KG1 (cell line): ENCODE data around the gene NFKBIE.

Experiments used
- DNase-seq: peaks from one replicate; lab custom pipeline; 2025; lab: John Stamatoyannopoulos, UW

Gene NFKBIE

GRCh38 chr6:44226368-44227147 is 38.8 kb downstream of the NFKBIE start:
- DNase-seq: no peak

GRCh38 chr6:44225579-44226325 is 39.6 kb downstream of the NFKBIE start:
- DNase-seq: no peak

GRCh38 chr6:44224965-44225305 is 40.4 kb downstream of the NFKBIE start:
- DNase-seq: no peak

GRCh38 chr6:44224029-44224964 is 41.1 kb downstream of the NFKBIE start:
- DNase-seq: no peak

GRCh38 chr6:44223319-44224028 is 41.9 kb downstream of the NFKBIE start, which contains the start of gene SLC29A1:
Gene SLC29A1, plus strand, starts transcription at chr6:44223595. Its CDS starts 3,719 bp downstream, at chr6:44227314.
- DNase-seq: peak; percentile 71

GRCh38 chr6:44222486-44223318 is 42.6 kb downstream of the NFKBIE start:
- no peak for DNase-seq

- DNase-seq: no peak
Measured at GRCh38 chr6:44221961-44222335, 43.4 kb downstream of the NFKBIE start.

- peak; percentile 41 for DNase-seq
Measured at GRCh38 chr6:44221291-44221960, 43.9 kb downstream of the NFKBIE start.

- no peak for DNase-seq
Measured at GRCh38 chr6:44220913-44221290, 44.4 kb downstream of the NFKBIE start.

GRCh38 chr6:44219815-44220784 is 45.3 kb downstream of the NFKBIE start:
- DNase-seq: no peak

GRCh38 chr6:44219053-44219814 is 46.1 kb downstream of the NFKBIE start:
- no peak for DNase-seq

GRCh38 chr6:44217332-44218143 is 47.8 kb downstream of the NFKBIE start:
- no peak for DNase-seq

GRCh38 chr6:44216677-44217331 is 48.5 kb downstream of the NFKBIE start, which contains the start of gene MYMX:
Gene MYMX, plus strand, starts transcription at chr6:44216926. Its CDS starts 546 bp downstream, at chr6:44217472.
- no peak for DNase-seq

- no peak for DNase-seq
Measured at GRCh38 chr6:44214307-44214706, 51.0 kb downstream of the NFKBIE start.

GRCh38 chr6:44211284-44211683 is 54.1 kb downstream of the NFKBIE start:
- DNase-seq: no peak
